GOT3 (cell line): ENCODE measurements around the gene ELAPOR2.
"Not testable (repeated sequence)": the region's sequence is repeated elsewhere in the genome, so short reads cannot be mapped to it uniquely, and the experiment has no call there.

Experiments
- DNase-seq: peaks from one replicate; lab custom pipeline; 2025; ENCODE audit warnings: mixed read lengths; lab: John Stamatoyannopoulos, UW

Gene ELAPOR2

DNA sequence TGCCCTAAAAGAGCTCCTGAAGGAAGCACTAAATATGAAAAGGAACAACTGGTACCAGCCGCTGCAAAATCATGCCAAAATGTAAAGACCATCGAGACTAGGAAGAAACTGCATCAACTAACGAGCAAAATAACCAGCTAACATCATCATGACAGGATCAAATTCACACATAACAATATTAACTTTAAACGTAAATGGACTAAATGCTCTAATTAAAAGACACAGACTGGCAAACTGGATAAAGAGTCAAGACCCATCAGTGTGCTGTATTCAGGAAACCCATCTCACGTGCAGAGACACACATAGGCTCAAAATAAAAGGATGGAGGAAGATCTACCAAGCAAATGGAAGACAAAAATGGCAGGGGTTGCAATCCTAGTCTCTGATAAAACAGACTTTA, 17.9 kb downstream of the ELAPOR2 start:
- DNase-seq = not testable (repeated sequence)

DNA sequence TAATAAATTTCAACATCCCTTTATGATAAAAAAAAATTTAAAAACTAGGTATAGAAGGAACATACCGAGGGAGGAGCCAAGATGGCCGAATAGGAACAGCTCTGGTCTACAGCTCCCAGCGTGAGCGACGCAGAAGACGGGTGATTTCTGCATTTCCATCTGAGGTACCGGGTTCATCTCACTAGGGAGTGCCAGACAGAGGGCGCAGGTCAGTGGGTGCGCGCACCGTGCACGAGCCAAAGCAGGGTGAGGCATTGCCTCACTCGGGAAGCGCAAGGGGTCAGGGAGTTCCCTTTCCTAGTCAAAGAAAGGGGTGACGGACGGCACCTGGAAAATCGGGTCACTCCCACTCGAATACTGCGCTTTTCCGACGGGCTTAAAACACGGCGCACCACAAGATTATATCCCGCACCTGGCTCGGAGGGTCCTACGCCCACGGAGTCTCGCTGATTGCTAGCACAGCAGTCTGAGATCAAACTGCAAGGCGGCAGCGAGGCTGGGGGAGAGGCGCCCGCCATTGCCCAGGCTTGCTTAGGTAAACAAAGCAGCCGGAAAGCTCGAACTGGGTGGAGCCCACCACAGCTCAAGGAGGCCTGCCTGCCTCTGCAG, 19.7 kb downstream of the ELAPOR2 start:
- DNase-seq = not testable (repeated sequence)

DNA sequence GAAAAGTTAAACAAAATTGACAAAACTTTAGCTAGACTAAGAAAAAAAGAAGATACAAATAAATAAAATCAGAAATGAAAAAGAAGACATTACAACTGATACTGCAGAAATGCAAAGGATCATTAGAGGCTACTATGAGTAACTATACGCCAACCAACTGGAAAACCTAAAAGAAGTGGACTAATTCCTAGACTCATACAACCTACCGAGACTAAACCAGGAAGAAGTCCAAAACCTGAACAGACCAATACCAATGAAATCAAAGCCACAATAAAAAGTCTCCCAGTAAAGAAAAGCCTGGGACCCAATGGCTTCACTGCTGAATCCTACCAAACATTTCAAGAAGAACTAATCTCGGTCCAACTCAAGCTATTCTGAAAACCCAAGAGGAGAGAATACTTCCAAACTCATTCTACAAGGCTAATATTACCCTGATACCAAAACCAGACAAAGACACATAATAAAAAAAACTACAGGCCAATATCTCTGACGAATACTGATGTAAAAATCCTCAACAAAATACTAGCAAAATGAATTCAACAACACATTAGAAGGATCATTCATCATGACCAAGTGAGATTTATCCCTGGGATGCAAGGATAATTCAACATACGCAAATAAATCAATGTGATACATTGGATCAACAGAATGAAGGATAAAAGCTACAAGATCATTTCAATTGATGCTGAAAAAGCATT, 20.3 kb downstream of the ELAPOR2 start:
- DNase-seq = no peak

DNA sequence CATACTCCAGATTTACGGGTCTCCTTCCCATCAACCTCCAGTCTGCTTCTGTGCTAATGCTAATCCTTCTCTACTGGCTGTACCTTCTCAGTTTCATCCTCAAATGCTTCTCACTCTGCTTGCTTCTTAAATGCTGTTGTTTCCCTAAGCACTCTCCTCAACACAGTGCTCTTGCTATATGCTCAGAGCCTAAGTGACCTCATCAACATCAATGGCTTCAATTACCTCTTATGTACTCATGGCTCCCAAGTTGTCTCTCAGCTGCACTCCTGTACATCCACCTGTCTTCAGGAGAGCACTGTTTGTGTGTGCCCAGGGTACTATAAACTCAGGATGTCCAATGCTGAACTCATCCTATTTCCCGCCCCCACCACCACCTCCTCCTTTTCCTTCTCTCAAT, 22.5 kb downstream of the ELAPOR2 start:
- DNase-seq = no peak

DNA sequence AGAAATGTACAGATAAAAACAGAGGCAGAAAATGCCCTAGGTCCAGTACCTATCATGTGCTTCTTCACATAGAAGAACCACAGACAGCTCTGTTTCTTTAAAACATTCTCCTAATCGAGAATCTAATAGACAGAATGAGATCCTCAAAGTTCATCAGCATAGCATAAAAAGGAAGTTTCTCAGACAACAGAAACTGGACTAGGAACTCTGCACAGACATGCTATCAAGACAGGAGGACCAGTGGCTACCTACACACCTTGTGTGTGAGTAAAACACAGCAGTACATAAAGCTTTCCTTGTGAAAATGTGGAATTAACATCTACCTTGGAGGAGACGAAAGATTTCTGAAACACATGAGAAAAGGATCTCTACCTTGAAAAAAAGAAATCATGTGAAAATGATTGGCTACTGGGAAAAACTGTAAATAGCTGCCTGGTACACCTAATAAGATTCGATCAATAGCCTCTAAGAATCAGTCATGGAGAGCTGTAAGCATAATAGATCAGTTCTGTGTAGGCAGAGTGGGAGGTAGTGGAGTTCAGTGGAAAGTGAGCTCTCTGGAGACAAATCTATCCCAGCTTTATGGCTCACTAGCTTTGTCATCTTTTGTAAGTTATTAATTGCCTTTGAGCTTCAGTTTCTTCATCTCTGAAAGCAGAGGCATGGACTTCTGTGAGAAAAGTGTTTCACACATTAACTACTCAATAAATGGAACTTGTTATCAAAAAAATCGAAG, 26.7 kb downstream of the ELAPOR2 start:
- no peak for DNase-seq

DNA sequence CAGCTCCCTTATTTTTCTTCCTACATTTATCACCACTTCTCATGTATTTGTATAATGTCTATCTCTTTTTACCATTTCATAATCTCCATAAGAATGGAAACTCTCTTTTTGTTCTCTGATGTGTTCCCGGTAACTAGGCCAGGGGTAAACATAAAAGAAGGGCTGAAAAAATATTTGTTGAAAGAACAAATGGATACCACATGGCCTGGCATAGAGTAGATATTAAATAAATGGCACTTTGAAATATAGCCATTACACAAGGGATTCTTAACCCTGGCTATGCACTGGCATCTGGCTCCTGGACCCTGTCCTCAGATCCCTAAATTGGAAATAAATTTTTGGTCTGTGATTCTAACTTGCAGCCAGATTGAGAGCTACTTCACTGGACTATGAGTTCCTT, 30.4 kb downstream of the ELAPOR2 start:
- no peak for DNase-seq

DNA sequence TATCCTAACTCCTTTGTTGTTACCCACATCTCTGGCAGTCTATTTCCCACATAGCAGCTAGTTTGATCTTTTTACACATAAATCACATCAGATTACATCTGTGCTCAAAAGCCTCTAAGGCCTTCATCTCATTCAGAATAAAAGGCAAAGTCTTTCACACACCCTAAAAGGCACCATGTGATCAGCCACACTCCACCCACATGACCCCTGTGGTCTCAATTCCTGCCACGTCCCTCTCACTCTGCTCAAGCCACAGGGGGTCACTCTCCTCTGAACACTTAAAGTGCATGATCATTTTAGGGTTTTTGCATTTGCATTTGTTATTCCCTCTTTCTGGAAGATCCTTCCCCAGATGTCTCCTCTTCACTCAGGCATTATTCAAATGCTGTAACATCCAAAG, 30.8 kb downstream of the ELAPOR2 start:
- no peak for DNase-seq

DNA sequence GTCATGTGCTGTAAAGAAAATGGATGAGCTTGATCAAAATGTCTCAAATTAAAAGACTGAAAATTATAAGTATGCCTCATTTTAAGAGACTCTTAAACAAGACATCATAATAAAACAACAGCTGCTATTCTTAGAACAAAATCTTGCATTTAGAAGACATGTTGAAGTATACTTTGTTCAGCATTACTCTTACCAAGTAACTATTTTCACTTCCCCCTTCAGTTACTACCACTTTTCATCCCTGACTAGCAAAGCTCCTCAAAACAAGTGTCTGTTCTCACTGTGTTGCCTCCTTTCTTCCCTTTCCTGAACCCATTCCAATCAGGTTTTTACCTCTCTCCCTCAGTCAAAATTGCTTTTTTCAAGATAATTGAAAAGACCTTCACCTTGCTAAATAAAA, 31.6 kb downstream of the ELAPOR2 start:
- DNase-seq = no peak

DNA sequence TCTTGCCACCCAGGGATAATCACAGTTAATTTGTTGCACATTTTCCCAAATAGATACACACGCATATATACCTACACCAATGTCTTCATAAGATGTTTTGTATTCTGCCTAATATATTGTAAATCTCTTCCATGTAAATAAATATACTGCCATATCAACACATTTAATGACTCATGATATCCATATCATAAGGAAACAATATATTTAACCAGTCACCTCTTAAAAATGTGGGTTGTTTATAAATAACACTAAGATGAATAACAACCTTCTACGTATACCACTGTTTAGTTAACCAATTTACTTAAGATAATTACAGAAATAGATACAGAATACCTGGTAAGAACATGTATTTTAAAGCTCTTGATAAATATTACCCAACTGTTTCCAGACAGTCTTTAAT, 38.2 kb downstream of the ELAPOR2 start:
- no peak for DNase-seq

DNA sequence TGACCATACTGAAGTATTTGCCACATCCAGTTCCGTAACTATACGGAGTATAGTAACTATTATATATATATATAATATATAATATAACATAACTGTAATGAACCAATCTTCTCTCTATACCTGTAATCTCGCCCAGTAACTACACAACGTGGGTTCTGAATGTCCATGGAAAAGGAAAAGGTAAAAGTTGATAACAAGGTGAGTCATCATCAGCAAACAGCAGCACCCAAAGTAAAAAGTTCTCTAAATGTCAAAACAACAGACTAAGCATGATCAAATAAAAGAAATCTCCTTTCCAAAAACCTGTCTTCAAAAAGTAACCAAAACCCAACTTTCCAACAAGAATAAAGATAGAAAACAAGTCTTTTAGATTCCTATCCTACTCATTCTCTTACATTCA, 42.8 kb downstream of the ELAPOR2 start:
- DNase-seq = no peak

DNA sequence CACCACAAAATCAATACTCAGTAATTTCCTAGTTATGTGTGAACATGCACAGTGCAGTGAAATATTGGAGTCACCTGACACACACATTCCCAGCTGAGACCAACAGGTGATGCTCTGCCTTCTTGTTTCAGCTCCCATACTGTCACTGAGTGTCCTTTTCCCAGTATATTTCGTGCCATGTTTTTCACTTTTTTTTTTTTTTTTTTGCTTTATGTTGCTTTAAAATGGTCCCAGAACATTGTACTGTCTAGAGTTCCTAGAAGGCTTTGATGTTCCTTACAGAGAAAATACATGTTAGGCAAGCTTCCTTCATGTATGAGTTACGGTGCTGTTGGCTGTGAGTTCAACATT, 45.6 kb downstream of the ELAPOR2 start:
- DNase-seq = no peak

DNA sequence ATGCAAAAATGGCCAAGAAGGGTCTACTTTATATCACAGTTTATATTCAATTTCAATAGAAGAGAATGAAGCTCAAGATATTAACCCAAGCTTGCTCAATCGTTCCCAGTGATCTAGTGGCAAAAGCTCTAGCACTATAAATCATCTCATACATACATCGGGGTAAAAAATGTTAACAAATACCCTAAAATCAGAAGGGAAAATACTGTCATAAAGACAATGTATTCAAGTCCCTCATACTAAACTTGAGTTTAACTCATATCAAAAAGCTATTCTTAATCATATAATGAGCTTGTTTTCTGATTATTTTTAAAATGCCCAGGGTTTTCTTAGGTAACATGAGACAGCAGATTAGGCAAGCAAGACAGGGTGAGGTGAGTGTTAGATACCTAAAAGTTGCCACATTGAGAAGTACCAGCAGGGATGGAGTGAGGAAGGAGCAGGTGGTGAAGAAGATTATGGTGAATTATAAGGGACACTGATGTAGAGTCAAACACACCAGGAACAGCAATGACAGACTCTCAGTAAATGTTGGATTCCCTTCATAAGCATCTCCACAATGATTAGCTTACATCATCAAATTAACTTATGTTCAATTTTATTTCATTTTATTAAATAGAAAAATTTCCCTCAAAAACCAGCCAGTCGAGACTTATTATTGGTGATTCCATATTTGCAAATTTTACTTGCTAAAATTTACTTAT, 46.2 kb downstream of the ELAPOR2 start:
- DNase-seq = no peak
